Panc1 (cell line): ENCODE results near the gene RPUSD1.

Experiments
- CTCF ChIP-seq: fragments of 450-650 bp; IDR thresholded peaks from 2 replicates; pipeline ENCODE4 v1.5.1; 2017; ENCODE audit warnings: mild to moderate bottlenecking
- TCF7L2 ChIP-seq: IDR thresholded peaks from 2 replicates; pipeline ENCODE4 v1.6.1; 2011; ENCODE audit warnings: mild to moderate bottlenecking, low read depth, low read length, inconsistent platforms

- TF ChIP-seq CTCF: no peak
- no peak for TF ChIP-seq TCF7L2
Measured at GRCh38 chr16:820748-821147, 32.6 kb upstream of the RPUSD1 start.
